Upper lobe of left lung (tissue), 4 donors: ENCODE results near the gene FRK.

Source experiments
- CTCF ChIP-seq, 6 experiments: fragments of 450-650 bp in 4 of 6; fragments of 200-600 bp in 2 of 6; sonication (generic) in 2 of 6; IDR thresholded peaks; one replicate each; pipeline ENCODE4 v1.5.1; 2016 to 2019; ENCODE audit warnings: antibody characterized with exemption in 6 of 6
- EP300 ChIP-seq, 4 donors: sonication (generic); formaldehyde crosslinking; IDR thresholded peaks; one replicate each; pipeline ENCODE4 v1.5.1; 2017; ENCODE audit warnings: antibody characterized with exemption in 4 of 4, control low read depth in 2 of 4
- POLR2A ChIP-seq, 4 donors: fragments of 450-650 bp; IDR thresholded peaks; one replicate each; pipeline ENCODE4 v1.5.1; 2016 to 2017; ENCODE audit warnings: antibody characterized with exemption in 4 of 4, mild to moderate bottlenecking in 2 of 4
- POLR2AphosphoS5 ChIP-seq, 2 donors: sonication (generic); formaldehyde crosslinking; IDR thresholded peaks; one replicate each; pipeline ENCODE4 v1.5.1; 2017; ENCODE audit warnings: antibody characterized with exemption in 2 of 2

DNA sequence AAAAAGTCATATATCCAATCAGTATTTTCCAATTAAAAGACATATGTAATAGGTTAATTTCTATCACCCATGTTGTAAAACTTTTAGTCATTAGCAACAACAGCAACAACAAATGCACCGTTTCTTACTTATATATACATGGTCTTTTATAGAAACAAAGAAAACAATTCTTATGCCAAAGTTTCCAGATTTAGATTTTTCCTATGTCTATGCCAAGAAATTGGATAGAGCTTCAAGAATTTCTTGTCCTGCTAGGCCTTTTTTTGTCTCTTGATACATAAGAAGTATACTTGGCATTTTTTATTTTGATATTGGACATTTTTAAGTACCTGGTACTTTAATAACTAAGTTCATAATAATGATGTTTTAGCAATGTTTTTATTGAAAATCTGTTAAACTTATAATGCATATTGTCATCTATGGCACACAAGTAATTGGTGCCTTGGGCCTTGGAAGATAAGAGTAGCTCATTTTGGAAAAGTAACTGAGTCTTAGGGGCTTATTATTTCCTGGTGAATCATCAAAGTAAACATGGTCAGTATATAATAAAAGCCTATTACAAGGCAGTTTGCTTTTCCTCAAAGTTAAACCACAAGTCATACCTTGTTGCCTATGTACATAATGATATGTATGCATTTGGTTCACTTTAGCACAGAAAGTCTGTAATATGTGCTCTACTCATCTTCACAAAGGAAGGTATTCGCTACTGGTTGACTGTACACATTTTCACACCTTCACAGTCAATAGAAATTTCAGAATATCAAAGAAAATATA lies 10.1 kb upstream of the FRK start:
- TF ChIP-seq CTCF (IDR thresholded peaks at IDR 0.05) (no peak), EP300 (IDR thresholded peaks at IDR 0.05) (no peak), POLR2A (IDR thresholded peaks at IDR 0.05) (no peak), POLR2AphosphoS5 (IDR thresholded peaks at IDR 0.05) (no peak)
